B cell (primary cell): Measurements from ENCODE around the gene CCDC50. TPM values are rescaled to one million over a fixed set of nuclear protein-coding genes. Genes with fewer than 3 reads are reported as not detected.

Experiments
- ATAC-seq: fragments of 200-7000 bp; cut with Tn5 transposase; one replicate; pipeline ENCODE4 v1.10.0; 2021; ENCODE audit warnings: low read depth, mild to moderate bottlenecking, moderate number of reproducible peaks, moderate library complexity
- CTCF ChIA-PET: fragments of 350-600 bp; sonication (Branson Sonifier 250); formaldehyde crosslinking; loops from one replicate; lab custom pipeline; 2021; ENCODE audit warnings: antibody characterized with exemption, inconsistent platforms; lab: Charles Lee
- POLR2A ChIA-PET: fragments of 350-600 bp; sonication (Branson Sonifier 250); formaldehyde crosslinking; loops from one replicate; lab custom pipeline; 2021; ENCODE audit warnings: antibody characterized with exemption; lab: Charles Lee
- DNase-seq: peaks from one replicate; pipeline ENCODE4 v3.0.0; 2013
- H2AFZ ChIP-seq: 2 replicates; pipeline ENCODE4 v1.6.1; 2012; ENCODE audit warnings: mild to moderate bottlenecking, low read depth, low read length; ENCODE audit not compliant: insufficient read depth, poor library complexity, severe bottlenecking
- H3K27ac ChIP-seq, 2 donors: 1 replicate in 1 of 2; 2 replicates in 1 of 2; pipeline ENCODE4 v1.5.1; 2012 to 2013; ENCODE audit warnings: low read length in 2 of 2, mild to moderate bottlenecking in 2 of 2, moderate library complexity in 1 of 2
- H3K27me3 ChIP-seq, 4 experiments: fragments of 200-600 bp in 1 of 4; sonication (generic) in 1 of 4; replicated peaks in 1 of 4; 1 replicate in 2 of 4; 2 replicates in 2 of 4; pipeline versions ENCODE4 v1.6.1 to v1.7.0; 2013 to 2016; ENCODE audit warnings: low read length in 3 of 4, mild to moderate bottlenecking in 2 of 4, mixed read lengths in 1 of 4, moderate library complexity in 1 of 4; ENCODE audit not compliant: insufficient read depth in 4 of 4, control insufficient read depth in 3 of 4; ENCODE audit errors: control extremely low read depth in 1 of 4
- H3K36me3 ChIP-seq, 2 experiments: replicated peaks in 1 of 2; 1 replicate in 1 of 2; 2 replicates in 1 of 2; pipeline versions ENCODE4 v1.6.1 to v1.7.1; 2013; ENCODE audit warnings: low read length in 1 of 2; ENCODE audit not compliant: insufficient read depth in 2 of 2, control insufficient read depth in 1 of 2; ENCODE audit errors: control extremely low read depth in 1 of 2, extremely low read depth in 1 of 2
- H3K4me1 ChIP-seq, 2 donors: fragments of 200-600 bp in 1 of 2; sonication (generic) in 1 of 2; 1 replicate in 1 of 2; 2 replicates in 1 of 2; pipeline versions ENCODE4 v1.5.1 to v1.6.1; 2013 to 2017; ENCODE audit warnings: low read length in 2 of 2; ENCODE audit not compliant: control insufficient read depth in 2 of 2, insufficient read depth in 2 of 2
- H3K4me2 ChIP-seq: replicated peaks from 2 replicates; pipeline ENCODE3; 2012; ENCODE audit warnings: mild to moderate bottlenecking, low read depth, low read length; ENCODE audit not compliant: poor library complexity, severe bottlenecking
- H3K4me3 ChIP-seq, 5 experiments: fragments of 200-600 bp in 1 of 5; sonication (generic) in 1 of 5; 1 replicate in 3 of 5; 2 replicates in 2 of 5; pipeline versions ENCODE4 v1.5.1 to v1.7.0; 2011 to 2016; ENCODE audit warnings: low read length in 4 of 5, mild to moderate bottlenecking in 4 of 5, low read depth in 2 of 5, control low read depth in 1 of 5, moderate library complexity in 1 of 5; ENCODE audit not compliant: insufficient read depth in 1 of 5; ENCODE audit errors: control extremely low read depth in 1 of 5, extremely low read depth in 1 of 5
- H3K79me2 ChIP-seq: fragments of 200-600 bp; sonication (generic); one replicate; pipeline ENCODE4 v1.6.0; 2016; ENCODE audit warnings: low read length; ENCODE audit not compliant: control insufficient read depth, insufficient read depth
- H3K9ac ChIP-seq: fragments of 200-600 bp; sonication (generic); 2 replicates; pipeline ENCODE4 v1.6.1; 2017; ENCODE audit warnings: mild to moderate bottlenecking, low read length, moderate library complexity
- H3K9me3 ChIP-seq, 3 donors: one replicate each; pipeline versions ENCODE4 v1.6.1 to v1.7.1; 2013; ENCODE audit warnings: low read length in 2 of 3; ENCODE audit not compliant: control insufficient read depth in 2 of 3, insufficient read depth in 1 of 3; ENCODE audit errors: control extremely low read depth in 1 of 3
- H4K20me1 ChIP-seq: 2 replicates; pipeline ENCODE4 v1.6.0; 2012; ENCODE audit warnings: mild to moderate bottlenecking, low read length; ENCODE audit not compliant: insufficient read depth, control insufficient read depth, poor library complexity, severe bottlenecking
- H3K27ac Mint-ChIP-seq: one replicate; pipeline ENCODE4 v1.8.0; 2021; ENCODE audit warnings: mixed read lengths
- H3K27me3 Mint-ChIP-seq: one replicate; pipeline ENCODE4 v1.8.0; 2021; ENCODE audit warnings: mixed read lengths
- H3K4me1 Mint-ChIP-seq: one replicate; pipeline ENCODE4 v1.8.0; 2021; ENCODE audit warnings: mixed read lengths
- H3K4me3 Mint-ChIP-seq: one replicate; pipeline ENCODE4 v1.8.0; 2021; ENCODE audit warnings: mixed read lengths
- H3K9me3 Mint-ChIP-seq: one replicate; pipeline ENCODE4 v1.8.0; 2022; ENCODE audit warnings: mixed read lengths; ENCODE audit not compliant: insufficient read depth
- CTCF ChIP-seq: fragments of 200-600 bp; IDR thresholded peaks from one replicate; pipeline ENCODE4 v1.8.0; 2022; ENCODE audit warnings: antibody characterized with exemption, mild to moderate bottlenecking
- EZH2 ChIP-seq: IDR thresholded peaks from 2 replicates; pipeline ENCODE4 v1.6.1; 2012; ENCODE audit warnings: borderline replicate concordance, low read depth, mild to moderate bottlenecking, moderate library complexity, low read length; ENCODE audit not compliant: insufficient read depth, poor library complexity, severe bottlenecking
- WGBS: methylation state at CpG from one replicate; pipeline ENCODE4 v1.1.5; 2013; ENCODE audit warnings: missing lambda C conversion rate; ENCODE audit not compliant: insufficient coverage; 5-methylcytosine and 5-hydroxymethylcytosine counted together
- intact Hi-C: fragments of 100-400 bp; cut with micrococcal nuclease; formaldehyde crosslinking; loops from one replicate; pipeline ENCODE4 v1.10.0; 2022
- polyA plus RNA-seq: library from polyadenylated mRNA; depleted of rRNA; stranded (reverse); fragments of >200 nt; gene quantifications from 2 replicates; pipeline ENCODE4 v1.2.3, GENCODE V29; 2012
- total RNA-seq, 2 donors: library from RNA; stranded (reverse); fragments of 120-200 nt in 1 of 2; gene quantifications; 1 replicate in 1 of 2; 2 replicates in 1 of 2; pipeline versions ENCODE4 v1.2.3 to v1.2.4, GENCODE V29; 2013 to 2022

Gene CCDC50
- total and polyA plus RNA-seq, 2 donors (not counting 1 experiment from before 2014, with no cell fraction given) = 48.7 to 121 TPM

- CTCF ChIA-PET = interaction anchor here (0.9 to 1.1 kb wide), 3 partner anchors 16 to 38 kb away, joined by 3 read pairs; no protein-coding TSS in a partner anchor
These were observed 45.8 kb upstream of the CCDC50 start for GRCh38 chr3:191283400-191283799.

More at GRCh38 chr3:191283400-191283799, 45.8 kb upstream of the CCDC50 start:
- H3K27me3 Mint-ChIP-seq = no peaks in the 10 kb centered on the region
- intact Hi-C loops = no loop called here
- POLR2A ChIA-PET = no interaction called here
- no peak overlapping the region for H3K27ac Mint-ChIP-seq
- H3K4me3 ChIP-seq = no peak overlapping the region
- H3K36me3 ChIP-seq = no peaks in the 10 kb centered on the region
- no peak overlapping the region for H3K27ac ChIP-seq
- no peaks in the 10 kb centered on the region for H4K20me1 ChIP-seq
- H3K9ac ChIP-seq = no peak overlapping the region
- peaks cover 0 to 4% (median 0%) of the 10 kb centered on the region in 3 donors for H3K9me3 ChIP-seq
- peaks cover 3% of the 10 kb centered on the region for H3K9me3 Mint-ChIP-seq
- no peak overlapping the region for H3K4me2 ChIP-seq
- H3K27me3 ChIP-seq = no peaks in the 10 kb centered on the region
- no peak overlapping the region for H3K4me3 Mint-ChIP-seq
- H3K4me1 Mint-ChIP-seq = peaks cover 20% of the 10 kb centered on the region
- H2AFZ ChIP-seq = no peak overlapping the region
- no peak for ATAC-seq
- no CpG with 5 or more reads among the region's 2 CpGs for WGBS
- H3K79me2 ChIP-seq = no peaks in the 10 kb centered on the region
- TF ChIP-seq EZH2 (no peak), CTCF (no peak)
- H3K4me1 ChIP-seq = peaks cover 0 to 4% of the 10 kb centered on the region in 2 donors
- no peak for DNase-seq
